ENCODE results near the gene UGT2A1. TPM values are rescaled to one million over a fixed set of nuclear protein-coding genes. Genes with fewer than 3 reads are reported as not detected.

Gene UGT2A1
- not detected in 3 replicates for polyA plus RNA-seq
- polyA plus RNA-seq (2011; ENCODE audit: low read depth), result not detected
- not detected in 2 replicates for polyA plus RNA-seq (2011; cell fraction: cytosol; rRNA removed)
- polyA plus RNA-seq (2011; cell fraction: nucleus; rRNA removed), result 0.28 TPM in 1 of 2 replicates, not detected in the other
- not detected in 2 replicates for polyA plus RNA-seq (2012; ENCODE audit: low replicate concordance)
- polyA minus RNA-seq, result not detected in 3 replicates
- not detected for polyA minus RNA-seq (2011; cell fraction: cytosol; rRNA and poly(A)+ RNA removed)
- polyA minus RNA-seq (2011; cell fraction: nucleus; rRNA and poly(A)+ RNA removed), result not detected in 2 replicates

DNA sequence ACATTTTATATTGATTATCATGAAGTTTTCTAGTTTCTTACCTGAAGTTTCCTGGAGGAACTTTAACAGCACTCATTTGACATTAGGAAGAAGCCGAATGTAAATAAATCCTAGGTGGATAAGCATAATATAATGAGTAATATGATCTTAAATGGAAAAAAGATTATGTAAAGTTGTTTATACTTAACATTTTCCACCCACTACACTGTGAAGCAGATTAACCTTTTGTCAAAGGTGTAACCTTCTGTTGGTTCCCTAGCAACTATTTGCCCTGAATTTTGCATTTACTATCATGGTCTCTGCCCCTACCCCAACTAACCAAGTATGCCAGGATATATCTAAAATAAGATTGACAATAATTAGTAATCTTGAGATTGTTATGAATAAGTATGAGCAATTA is at the start of gene UGT2A1:
TSS of gene UGT2A1 (minus strand) at position 101 of the 400 bp plus-strand sequence. CDS start 5,603 bp downstream, outside the sequence.
- no peaks in the 10 kb centered on the region for H3K36me3 ChIP-seq (ENCODE audit: control insufficient read depth in 2 of 2, extremely low read depth in 1 of 2, insufficient read depth in 2 of 2, low read length in 2 of 2)
- H3K4me1 ChIP-seq (ENCODE audit: control insufficient read depth, extremely low read depth, insufficient read depth, low read length), result peaks cover 8% of the 10 kb centered on the region
- H3K4me2 ChIP-seq (ENCODE audit: control insufficient read depth, extremely low read depth, insufficient read depth, low read depth, low read length), result no peak within 1 kb of the TSS
- no peaks in the 10 kb centered on the region for H3K79me2 ChIP-seq (ENCODE audit: control insufficient read depth, insufficient read depth, low read length)
- DNase-seq (ENCODE audit: low read depth, low spot score) (no peak), FAIRE-seq (no peak)
- TF ChIP-seq, protein P1, sequence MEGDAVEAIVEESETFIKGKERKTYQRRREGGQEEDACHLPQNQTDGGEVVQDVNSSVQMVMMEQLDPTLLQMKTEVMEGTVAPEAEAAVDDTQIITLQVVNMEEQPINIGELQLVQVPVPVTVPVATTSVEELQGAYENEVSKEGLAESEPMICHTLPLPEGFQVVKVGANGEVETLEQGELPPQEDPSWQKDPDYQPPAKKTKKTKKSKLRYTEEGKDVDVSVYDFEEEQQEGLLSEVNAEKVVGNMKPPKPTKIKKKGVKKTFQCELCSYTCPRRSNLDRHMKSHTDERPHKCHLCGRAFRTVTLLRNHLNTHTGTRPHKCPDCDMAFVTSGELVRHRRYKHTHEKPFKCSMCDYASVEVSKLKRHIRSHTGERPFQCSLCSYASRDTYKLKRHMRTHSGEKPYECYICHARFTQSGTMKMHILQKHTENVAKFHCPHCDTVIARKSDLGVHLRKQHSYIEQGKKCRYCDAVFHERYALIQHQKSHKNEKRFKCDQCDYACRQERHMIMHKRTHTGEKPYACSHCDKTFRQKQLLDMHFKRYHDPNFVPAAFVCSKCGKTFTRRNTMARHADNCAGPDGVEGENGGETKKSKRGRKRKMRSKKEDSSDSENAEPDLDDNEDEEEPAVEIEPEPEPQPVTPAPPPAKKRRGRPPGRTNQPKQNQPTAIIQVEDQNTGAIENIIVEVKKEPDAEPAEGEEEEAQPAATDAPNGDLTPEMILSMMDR (optimal IDR thresholded peaks at IDR 0.05 in 1 of 3, IDR thresholded peaks at IDR 0.05 in 1 of 3, conservative IDR thresholded peaks at IDR 0.05 in 1 of 3; ENCODE audit: extremely low read depth in 1 of 3, insufficient read depth in 2 of 3, low read length in 3 of 3), result no peak
- TF ChIP-seq EZH2 (IDR thresholded peaks at IDR 0.05; ENCODE audit: low read length), result no peak
- no peaks in the 10 kb centered on the region for H4K20me1 ChIP-seq (ENCODE audit: control insufficient read depth, extremely low read depth, insufficient read depth, low read length)
- no peaks in the 10 kb centered on the region for H3K9me1 ChIP-seq (ENCODE audit: control insufficient read depth, extremely low read depth, insufficient read depth, low read length)
- H3K27ac ChIP-seq (ENCODE audit: control insufficient read depth, insufficient read depth, low read length), result no peak within 1 kb of the TSS
- no peak within 1 kb of the TSS for H2AFZ ChIP-seq (ENCODE audit: control insufficient read depth, low read length)
- H3K9ac ChIP-seq (ENCODE audit: control insufficient read depth, extremely low read depth, insufficient read depth, low read length), result no peak within 1 kb of the TSS
- H3K9me3 ChIP-seq (ENCODE audit: control insufficient read depth, low read depth, low read length), result no peaks in the 10 kb centered on the region
- H3K27me3 ChIP-seq (ENCODE audit: control insufficient read depth, extremely low read depth, insufficient read depth, low read length), result no peaks in the 10 kb centered on the region
- no peak within 1 kb of the TSS for H3K4me3 ChIP-seq (ENCODE audit: control insufficient read depth in 2 of 3, extremely low read depth in 1 of 3, insufficient read depth in 2 of 3, low read depth in 1 of 3, low read length in 3 of 3)
- dilution Hi-C loops (cut with MboI; ENCODE audit: extremely low pct_ligation_motif_present, low sequenced_read_pairs), result no loop called here

- H3K27me3 ChIP-seq (ENCODE audit: control insufficient read depth, extremely low read depth, insufficient read depth, low read length), result no peaks in the 10 kb centered on the region
- no peak overlapping the region for H3K9ac ChIP-seq (ENCODE audit: control insufficient read depth, extremely low read depth, insufficient read depth, low read length)
- H3K4me2 ChIP-seq (ENCODE audit: control insufficient read depth, extremely low read depth, insufficient read depth, low read depth, low read length), result no peak overlapping the region
- H3K9me1 ChIP-seq (ENCODE audit: control insufficient read depth, extremely low read depth, insufficient read depth, low read length), result no peaks in the 10 kb centered on the region
- no peaks in the 10 kb centered on the region for H3K36me3 ChIP-seq (ENCODE audit: control insufficient read depth in 2 of 2, extremely low read depth in 1 of 2, insufficient read depth in 2 of 2, low read length in 2 of 2)
- no peak overlapping the region for H2AFZ ChIP-seq (ENCODE audit: control insufficient read depth, low read length)
- dilution Hi-C loops (cut with MboI; ENCODE audit: extremely low pct_ligation_motif_present, low sequenced_read_pairs), result no loop called here
- H4K20me1 ChIP-seq (ENCODE audit: control insufficient read depth, extremely low read depth, insufficient read depth, low read length), result no peaks in the 10 kb centered on the region
- FAIRE-seq (no peak), DNase-seq (ENCODE audit: low read depth, low spot score) (no peak)
- no peak overlapping the region for H3K4me3 ChIP-seq (ENCODE audit: control insufficient read depth in 2 of 3, extremely low read depth in 1 of 3, insufficient read depth in 2 of 3, low read depth in 1 of 3, low read length in 3 of 3)
- TF ChIP-seq, protein P1 (optimal IDR thresholded peaks at IDR 0.05 in 1 of 3, IDR thresholded peaks at IDR 0.05 in 1 of 3, conservative IDR thresholded peaks at IDR 0.05 in 1 of 3; ENCODE audit: extremely low read depth in 1 of 3, insufficient read depth in 2 of 3, low read length in 3 of 3), result no peak
- no peak for TF ChIP-seq EZH2 (IDR thresholded peaks at IDR 0.05; ENCODE audit: low read length)
- H3K27ac ChIP-seq (ENCODE audit: control insufficient read depth, insufficient read depth, low read length), result no peak overlapping the region
- peaks cover 3% of the 10 kb centered on the region for H3K9me3 ChIP-seq (ENCODE audit: control insufficient read depth, low read depth, low read length)
- peaks cover 7% of the 10 kb centered on the region for H3K4me1 ChIP-seq (ENCODE audit: control insufficient read depth, extremely low read depth, insufficient read depth, low read length)
- H3K79me2 ChIP-seq (ENCODE audit: control insufficient read depth, insufficient read depth, low read length), result no peaks in the 10 kb centered on the region
Observed at GRCh38 chr4:69702201-69702600, 49.2 kb upstream of the UGT2A1 start.

All from keratinocyte (primary cell).